Cardiac fibroblast (primary cell): Measurements from ENCODE around the gene COMMD3.

Experiments used
- DNase-seq, 2 donors: peaks; one replicate each; pipeline versions ENCODE4 v3.0.0 to v3.0.0-alpha.2; 2010; ENCODE audit warnings: low read depth in 2 of 2
- H3K4me3 ChIP-seq, 2 donors: replicated peaks in 1 of 2; 1 replicate in 1 of 2; 2 replicates in 1 of 2; pipeline ENCODE4 v1.5.1; 2011; ENCODE audit warnings: low read depth in 2 of 2, low read length in 2 of 2, mild to moderate bottlenecking in 2 of 2, moderate library complexity in 1 of 2
- CTCF ChIP-seq: IDR thresholded peaks from one replicate; pipeline ENCODE4 v1.5.1; 2011; ENCODE audit warnings: low read depth, mild to moderate bottlenecking, low read length, inconsistent platforms

The COMMD3 gene

GRCh38 chr10:22326145-22326702 lies 10.0 kb downstream of the COMMD3 start:
- H3K4me3 ChIP-seq = peak overlapping the region; percentile 51 to 65
- TF ChIP-seq CTCF = no peak
- no peak for DNase-seq

GRCh38 chr10:22329150-22329549 lies 13.0 kb downstream of the COMMD3 start:
- TF ChIP-seq CTCF = no peak
- DNase-seq = no peak
- H3K4me3 ChIP-seq = no peak overlapping the region

- no peak for TF ChIP-seq CTCF
- no peak overlapping the region for H3K4me3 ChIP-seq
- no peak for DNase-seq
Measured at GRCh38 chr10:22332116-22332692, 16.0 kb downstream of the COMMD3 start.

GRCh38 chr10:22333167-22333974 lies 17.2 kb downstream of the COMMD3 start:
- no peak overlapping the region for H3K4me3 ChIP-seq
- TF ChIP-seq CTCF = no peak
- no peak for DNase-seq

- no peak for TF ChIP-seq CTCF
- no peak for DNase-seq
- H3K4me3 ChIP-seq = no peak overlapping the region
Measured at GRCh38 chr10:22333975-22334282, 17.7 kb downstream of the COMMD3 start.

- H3K4me3 ChIP-seq = peak overlapping the region; percentile 47 to 54
- DNase-seq = no peak
- no peak for TF ChIP-seq CTCF
Measured at GRCh38 chr10:22334414-22335172, 18.4 kb downstream of the COMMD3 start.
